LHCN-M2 (cell line): Measurements from ENCODE around the gene TMEM117. TPM values are rescaled to one million over a fixed set of nuclear protein-coding genes. Genes with fewer than 3 reads are reported as not detected.
"Not testable (repeated sequence)": the region's sequence is repeated elsewhere in the genome, so short reads cannot be mapped to it uniquely, and the experiment has no call there.

ENCODE experiments used
- DNase-seq: peaks from one replicate; pipeline ENCODE4 v3.0.0-alpha.2; 2012; ENCODE audit warnings: low read depth
- total RNA-seq: library from RNA; depleted of rRNA; stranded (reverse); fragments of >200 nt; gene quantifications from 2 replicates; pipeline ENCODE4 v1.2.3, GENCODE V29; 2014

TMEM117 gene
- total RNA-seq, 1 experiment from 2014 or later, result 12.5 TPM

GRCh38 chr12:44098786-44099185 lies 262.9 kb downstream of the TMEM117 start:
- no peak for DNase-seq

GRCh38 chr12:44099486-44099885 lies 263.6 kb downstream of the TMEM117 start:
- no peak for DNase-seq

- DNase-seq, result no peak
Measured at GRCh38 chr12:44100264-44100663, 264.4 kb downstream of the TMEM117 start.

- peak; percentile 81 for DNase-seq
Measured at GRCh38 chr12:44101475-44101874, 265.6 kb downstream of the TMEM117 start.

- no peak for DNase-seq
Measured at GRCh38 chr12:44114906-44115305, 279.0 kb downstream of the TMEM117 start.

GRCh38 chr12:44117337-44117736 lies 281.5 kb downstream of the TMEM117 start:
- DNase-seq, result peak; percentile 4

GRCh38 chr12:44118946-44119345 lies 283.1 kb downstream of the TMEM117 start:
- DNase-seq, result no peak

GRCh38 chr12:44126806-44127205 lies 290.9 kb downstream of the TMEM117 start:
- DNase-seq, result no peak

GRCh38 chr12:44127966-44128710 lies 292.3 kb downstream of the TMEM117 start:
- DNase-seq, result no peak

- no peak for DNase-seq
Measured at GRCh38 chr12:44143175-44143574, 307.3 kb downstream of the TMEM117 start.

GRCh38 chr12:44148936-44149335 lies 313.1 kb downstream of the TMEM117 start:
- DNase-seq, result no peak

GRCh38 chr12:44154128-44154527 lies 318.2 kb downstream of the TMEM117 start:
- DNase-seq, result peak; percentile 34

- no peak for DNase-seq
Measured at GRCh38 chr12:44155358-44155757, 319.5 kb downstream of the TMEM117 start.

GRCh38 chr12:44157359-44157758 lies 321.5 kb downstream of the TMEM117 start:
- DNase-seq, result no peak

- no peak for DNase-seq
Measured at GRCh38 chr12:44158746-44159145, 322.9 kb downstream of the TMEM117 start.

- no peak for DNase-seq
Measured at GRCh38 chr12:44159216-44159615, 323.3 kb downstream of the TMEM117 start.

- DNase-seq, result no peak
Measured at GRCh38 chr12:44159862-44160261, 324.0 kb downstream of the TMEM117 start.

- DNase-seq, result no peak
Measured at GRCh38 chr12:44162961-44163360, 327.1 kb downstream of the TMEM117 start.

- no peak for DNase-seq
Measured at GRCh38 chr12:44174053-44174452, 338.2 kb downstream of the TMEM117 start.

- no peak for DNase-seq
Measured at GRCh38 chr12:44184499-44185206, 348.8 kb downstream of the TMEM117 start.

- no peak for DNase-seq
Measured at GRCh38 chr12:44193281-44193680, 357.4 kb downstream of the TMEM117 start.

GRCh38 chr12:44195719-44196118 lies 359.8 kb downstream of the TMEM117 start:
- DNase-seq, result not testable (repeated sequence)

- no peak for DNase-seq
Measured at GRCh38 chr12:44206045-44206444, 370.2 kb downstream of the TMEM117 start.
